GM23248 (cell line): Measurements from ENCODE around the gene INHBB.

Experiments used
- EZH2 ChIP-seq: fragments of 200-600 bp; sonication (generic); IDR thresholded peaks from 2 replicates; pipeline ENCODE4 v1.6.1; 2018; ENCODE audit warnings: antibody characterized with exemption, mild to moderate bottlenecking; ENCODE audit not compliant: insufficient read depth, poor library complexity, severe bottlenecking
- EZH2phosphoT487 ChIP-seq: fragments of 200-600 bp; sonication (generic); IDR thresholded peaks from 2 replicates; pipeline ENCODE4 v1.6.1; 2018; ENCODE audit warnings: antibody characterized with exemption, moderate library complexity, mild to moderate bottlenecking, low read depth; ENCODE audit not compliant: insufficient read depth

DNA sequence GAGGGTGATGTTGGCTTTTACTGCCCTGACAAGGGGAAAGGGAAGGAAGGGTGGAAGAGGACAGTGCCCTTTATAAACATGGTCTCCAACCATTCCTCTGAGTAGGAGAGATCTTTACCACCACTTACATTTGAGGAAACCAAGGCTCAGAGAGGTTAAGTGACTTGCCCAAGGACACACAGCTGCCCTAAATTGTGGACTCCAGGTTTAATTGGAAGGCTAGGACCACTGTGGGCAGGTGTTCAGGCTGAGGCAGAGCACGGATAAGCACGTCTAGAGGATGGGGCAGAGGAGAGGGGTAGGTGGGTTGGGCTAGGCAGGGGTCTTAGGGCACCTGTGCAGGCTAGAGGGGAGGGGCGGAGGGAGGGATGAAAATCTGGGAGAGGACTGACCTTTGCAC lies 32.7 kb downstream of the INHBB start:
- TF ChIP-seq EZH2 (no peak), EZH2phosphoT487 (no peak)
